K562 (cell line): ENCODE data around the gene MED15. TPM values are rescaled to one million over a fixed set of nuclear protein-coding genes. Genes with fewer than 3 reads are reported as not detected.

Experiments
- CXXC5 ChIP-seq: fragments of 250-450 bp; sonication (Bioruptor Pico); IDR thresholded peaks from 2 replicates; pipeline ENCODE4 v1.8.0; 2022; ENCODE audit warnings: inconsistent platforms, mild to moderate bottlenecking, moderate library complexity
- IRF2 ChIP-seq: sonication (generic); formaldehyde crosslinking; IDR thresholded peaks from 2 replicates; pipeline ENCODE4 v1.8.1; 2022; ENCODE audit warnings: mild to moderate bottlenecking, missing genetic modification reagents
- MED1 ChIP-seq: sonication (generic); formaldehyde crosslinking; IDR thresholded peaks from 2 replicates; pipeline ENCODE4 v1.8.1; 2023; ENCODE audit warnings: missing genetic modification reagents, borderline replicate concordance
- MTF1 ChIP-seq: fragments of 250-450 bp; sonication (Bioruptor Pico); IDR thresholded peaks from 2 replicates; pipeline ENCODE4 v1.9.0; 2021; ENCODE audit warnings: moderate library complexity, mild to moderate bottlenecking, inconsistent platforms, borderline replicate concordance
- RHOXF2B ChIP-seq: fragments of 250-450 bp; sonication (Bioruptor Pico); conservative IDR thresholded peaks from 2 replicates; pipeline ENCODE4 v1.5.1; 2021
- SPI1 ChIP-seq: IDR thresholded peaks from 2 replicates; pipeline ENCODE4 v1.6.1; 2011; ENCODE audit warnings: low read depth, low read length, control low read depth, borderline replicate concordance
- ZBED1 ChIP-seq: IDR thresholded peaks from 2 replicates; pipeline ENCODE4 v1.6.1; 2014
- ZNF174 ChIP-seq: fragments of 250-450 bp; sonication (Bioruptor Pico); IDR thresholded peaks from 2 replicates; pipeline ENCODE4 v1.4.0; 2020; ENCODE audit warnings: mild to moderate bottlenecking
- ZNF431 ChIP-seq: sonication (generic); formaldehyde crosslinking; IDR thresholded peaks from 2 replicates; pipeline ENCODE4 v1.8.0; 2022; ENCODE audit warnings: mild to moderate bottlenecking, missing genetic modification reagents
- polyA plus RNA-seq, 8 experiments: library from polyadenylated mRNA; depleted of rRNA in 4 of 8; stranded (reverse) in 5 of 8; unstranded in 3 of 8; fragments of >200 nt; fragmentation: Nextera tagmentation in 2 of 8; fragmentation: Illumina TruSeq in 1 of 8; extraction: Ambion mirVana in 2 of 8; extraction: Trizol in 1 of 8; gene quantifications; 2 replicates each; pipeline versions ENCODE4 v1.2.1 to v1.2.3, GENCODE V29; 2011 to 2014; ENCODE audit warnings: inconsistent platforms in 1 of 8, missing spikeins in 1 of 8
- total RNA-seq, 7 experiments: library from RNA; depleted of rRNA in 6 of 7; stranded (reverse); fragments of >200 nt in 6 of 7; fragmentation: Illumina TruSeq in 2 of 7; extraction: Trizol in 2 of 7; gene quantifications; 2 replicates each; pipeline versions ENCODE4 v1.2.1 to v1.2.3, GENCODE V29; 2011 to 2021; ENCODE audit warnings: low replicate concordance in 1 of 7
- TF ChIP-seq, protein P1 (sequence below): sonication (generic); formaldehyde crosslinking; IDR thresholded peaks from 2 replicates; pipeline ENCODE4 v1.8.1; 2023; ENCODE audit warnings: mild to moderate bottlenecking, missing genetic modification reagents
- TF ChIP-seq, protein P2 (sequence below): sonication (generic); formaldehyde crosslinking; IDR thresholded peaks from 2 replicates; pipeline ENCODE4 v1.8.1; 2023; ENCODE audit warnings: missing genetic modification reagents, mild to moderate bottlenecking, borderline replicate concordance
- TF ChIP-seq, protein P3 (sequence below): fragments of 250-450 bp; sonication (Bioruptor Pico); IDR thresholded peaks from 2 replicates; pipeline ENCODE4 v1.4.0; 2020; ENCODE audit warnings: borderline replicate concordance
- TF ChIP-seq, protein P4 (sequence below): conservative IDR thresholded peaks from 2 replicates; pipeline ENCODE4 v1.6.1; 2011; ENCODE audit warnings: low read depth, mild to moderate bottlenecking, low read length; ENCODE audit not compliant: control insufficient read depth

MED15 gene
- total and polyA plus RNA-seq, 9 of the 15 experiments (the other 6 are each of a cell fraction or from before 2014, with no cell fraction given) = 4.0 to 271 (median 60.1) TPM

- TF ChIP-seq, protein P1, sequence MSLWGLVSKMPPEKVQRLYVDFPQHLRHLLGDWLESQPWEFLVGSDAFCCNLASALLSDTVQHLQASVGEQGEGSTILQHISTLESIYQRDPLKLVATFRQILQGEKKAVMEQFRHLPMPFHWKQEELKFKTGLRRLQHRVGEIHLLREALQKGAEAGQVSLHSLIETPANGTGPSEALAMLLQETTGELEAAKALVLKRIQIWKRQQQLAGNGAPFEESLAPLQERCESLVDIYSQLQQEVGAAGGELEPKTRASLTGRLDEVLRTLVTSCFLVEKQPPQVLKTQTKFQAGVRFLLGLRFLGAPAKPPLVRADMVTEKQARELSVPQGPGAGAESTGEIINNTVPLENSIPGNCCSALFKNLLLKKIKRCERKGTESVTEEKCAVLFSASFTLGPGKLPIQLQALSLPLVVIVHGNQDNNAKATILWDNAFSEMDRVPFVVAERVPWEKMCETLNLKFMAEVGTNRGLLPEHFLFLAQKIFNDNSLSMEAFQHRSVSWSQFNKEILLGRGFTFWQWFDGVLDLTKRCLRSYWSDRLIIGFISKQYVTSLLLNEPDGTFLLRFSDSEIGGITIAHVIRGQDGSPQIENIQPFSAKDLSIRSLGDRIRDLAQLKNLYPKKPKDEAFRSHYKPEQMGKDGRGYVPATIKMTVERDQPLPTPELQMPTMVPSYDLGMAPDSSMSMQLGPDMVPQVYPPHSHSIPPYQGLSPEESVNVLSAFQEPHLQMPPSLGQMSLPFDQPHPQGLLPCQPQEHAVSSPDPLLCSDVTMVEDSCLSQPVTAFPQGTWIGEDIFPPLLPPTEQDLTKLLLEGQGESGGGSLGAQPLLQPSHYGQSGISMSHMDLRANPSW = peak; percentile 32; the same call in 1 of the 2 replicates
- peak; percentile 38; the same call in 1 of the 2 replicates for TF ChIP-seq CXXC5 (CRISPR knock-in tag)
- no peak for TF ChIP-seq ZNF174
- TF ChIP-seq ZNF431 (CRISPR knock-in tag) = peak; percentile 70; the same call in 1 of the 2 replicates
- TF ChIP-seq MTF1 (CRISPR knock-in tag) = no peak
- TF ChIP-seq, protein P2, sequence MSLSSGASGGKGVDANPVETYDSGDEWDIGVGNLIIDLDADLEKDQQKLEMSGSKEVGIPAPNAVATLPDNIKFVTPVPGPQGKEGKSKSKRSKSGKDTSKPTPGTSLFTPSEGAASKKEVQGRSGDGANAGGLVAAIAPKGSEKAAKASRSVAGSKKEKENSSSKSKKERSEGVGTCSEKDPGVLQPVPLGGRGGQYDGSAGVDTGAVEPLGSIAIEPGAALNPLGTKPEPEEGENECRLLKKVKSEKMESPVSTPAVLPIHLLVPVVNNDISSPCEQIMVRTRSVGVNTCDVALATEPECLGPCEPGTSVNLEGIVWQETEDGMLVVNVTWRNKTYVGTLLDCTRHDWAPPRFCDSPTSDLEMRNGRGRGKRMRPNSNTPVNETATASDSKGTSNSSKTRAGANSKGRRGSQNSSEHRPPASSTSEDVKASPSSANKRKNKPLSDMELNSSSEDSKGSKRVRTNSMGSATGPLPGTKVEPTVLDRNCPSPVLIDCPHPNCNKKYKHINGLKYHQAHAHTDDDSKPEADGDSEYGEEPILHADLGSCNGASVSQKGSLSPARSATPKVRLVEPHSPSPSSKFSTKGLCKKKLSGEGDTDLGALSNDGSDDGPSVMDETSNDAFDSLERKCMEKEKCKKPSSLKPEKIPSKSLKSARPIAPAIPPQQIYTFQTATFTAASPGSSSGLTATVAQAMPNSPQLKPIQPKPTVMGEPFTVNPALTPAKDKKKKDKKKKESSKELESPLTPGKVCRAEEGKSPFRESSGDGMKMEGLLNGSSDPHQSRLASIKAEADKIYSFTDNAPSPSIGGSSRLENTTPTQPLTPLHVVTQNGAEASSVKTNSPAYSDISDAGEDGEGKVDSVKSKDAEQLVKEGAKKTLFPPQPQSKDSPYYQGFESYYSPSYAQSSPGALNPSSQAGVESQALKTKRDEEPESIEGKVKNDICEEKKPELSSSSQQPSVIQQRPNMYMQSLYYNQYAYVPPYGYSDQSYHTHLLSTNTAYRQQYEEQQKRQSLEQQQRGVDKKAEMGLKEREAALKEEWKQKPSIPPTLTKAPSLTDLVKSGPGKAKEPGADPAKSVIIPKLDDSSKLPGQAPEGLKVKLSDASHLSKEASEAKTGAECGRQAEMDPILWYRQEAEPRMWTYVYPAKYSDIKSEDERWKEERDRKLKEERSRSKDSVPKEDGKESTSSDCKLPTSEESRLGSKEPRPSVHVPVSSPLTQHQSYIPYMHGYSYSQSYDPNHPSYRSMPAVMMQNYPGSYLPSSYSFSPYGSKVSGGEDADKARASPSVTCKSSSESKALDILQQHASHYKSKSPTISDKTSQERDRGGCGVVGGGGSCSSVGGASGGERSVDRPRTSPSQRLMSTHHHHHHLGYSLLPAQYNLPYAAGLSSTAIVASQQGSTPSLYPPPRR (CRISPR knock-in tag) = no peak
- TF ChIP-seq, protein P3, sequence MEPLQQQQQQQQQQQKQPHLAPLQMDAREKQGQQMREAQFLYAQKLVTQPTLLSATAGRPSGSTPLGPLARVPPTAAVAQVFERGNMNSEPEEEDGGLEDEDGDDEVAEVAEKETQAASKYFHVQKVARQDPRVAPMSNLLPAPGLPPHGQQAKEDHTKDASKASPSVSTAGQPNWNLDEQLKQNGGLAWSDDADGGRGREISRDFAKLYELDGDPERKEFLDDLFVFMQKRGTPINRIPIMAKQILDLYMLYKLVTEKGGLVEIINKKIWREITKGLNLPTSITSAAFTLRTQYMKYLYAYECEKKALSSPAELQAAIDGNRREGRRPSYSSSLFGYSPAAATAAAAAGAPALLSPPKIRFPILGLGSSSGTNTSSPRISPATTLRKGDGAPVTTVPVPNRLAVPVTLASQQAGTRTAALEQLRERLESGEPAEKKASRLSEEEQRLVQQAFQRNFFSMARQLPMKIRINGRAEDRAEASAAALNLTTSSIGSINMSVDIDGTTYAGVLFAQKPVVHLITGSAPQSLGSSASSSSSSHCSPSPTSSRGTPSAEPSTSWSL (CRISPR knock-in tag) = peak; percentile 86
- no peak for TF ChIP-seq MED1 (CRISPR knock-in tag)
- peak; percentile 86 for TF ChIP-seq ZBED1
- TF ChIP-seq IRF2 (CRISPR knock-in tag) = no peak; the same call in 1 of the 2 replicates
- TF ChIP-seq, protein P4, sequence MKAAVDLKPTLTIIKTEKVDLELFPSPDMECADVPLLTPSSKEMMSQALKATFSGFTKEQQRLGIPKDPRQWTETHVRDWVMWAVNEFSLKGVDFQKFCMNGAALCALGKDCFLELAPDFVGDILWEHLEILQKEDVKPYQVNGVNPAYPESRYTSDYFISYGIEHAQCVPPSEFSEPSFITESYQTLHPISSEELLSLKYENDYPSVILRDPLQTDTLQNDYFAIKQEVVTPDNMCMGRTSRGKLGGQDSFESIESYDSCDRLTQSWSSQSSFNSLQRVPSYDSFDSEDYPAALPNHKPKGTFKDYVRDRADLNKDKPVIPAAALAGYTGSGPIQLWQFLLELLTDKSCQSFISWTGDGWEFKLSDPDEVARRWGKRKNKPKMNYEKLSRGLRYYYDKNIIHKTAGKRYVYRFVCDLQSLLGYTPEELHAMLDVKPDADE = no peak; the same call in 1 of the 2 replicates
- 0 out of 2 replicates have a peak, but pooled peaks have one; percentile 11 for TF ChIP-seq SPI1
- peak; percentile 60 for TF ChIP-seq RHOXF2B
Measured at GRCh38 chr22:20606041-20606783, 98.8 kb downstream of the MED15 start (continued).
